ENCODE data around the gene ZMYM1. TPM values are rescaled to one million over a fixed set of nuclear protein-coding genes. Genes with fewer than 3 reads are reported as not detected.
A peak's percentile ranks its signal among the peaks of the same experiment; 100 is the strongest.
"Not testable (repeated sequence)": the region's sequence is repeated elsewhere in the genome, so short reads cannot be mapped to it uniquely, and the experiment has no call there.

ZMYM1 gene
- total RNA-seq, 1 donor from 2014 or later, result 11.5 TPM

- DNase-seq (ENCODE audit: low read depth), result no peak
Observed at GRCh38 chr1:35073265-35073811, 5.8 kb upstream of the ZMYM1 start.

GRCh38 chr1:35076426-35076825 lies 2.8 kb upstream of the ZMYM1 start:
- DNase-seq (ENCODE audit: low read depth), result not testable (repeated sequence)

GRCh38 chr1:35080171-35080854 lies 1.1 kb downstream of the ZMYM1 start:
- peak; percentile 9 for DNase-seq (ENCODE audit: low read depth)

GRCh38 chr1:35085421-35085820 lies 6.2 kb downstream of the ZMYM1 start:
- DNase-seq (ENCODE audit: low read depth), result peak; percentile 90

GRCh38 chr1:35097224-35097623 lies 18.0 kb downstream of the ZMYM1 start:
- no peak for DNase-seq (ENCODE audit: low read depth)

- no peak for DNase-seq (ENCODE audit: low read depth)
Observed at GRCh38 chr1:35111106-35111505, 31.9 kb downstream of the ZMYM1 start.

- no peak for DNase-seq (ENCODE audit: low read depth)
Observed at GRCh38 chr1:35112668-35113067, 33.5 kb downstream of the ZMYM1 start.

- no peak for DNase-seq (ENCODE audit: low read depth)
Observed at GRCh38 chr1:35115459-35116383, 36.5 kb downstream of the ZMYM1 start.

- DNase-seq (ENCODE audit: low read depth), result no peak
Observed at GRCh38 chr1:35120458-35121133, 41.4 kb downstream of the ZMYM1 start.

GRCh38 chr1:35122311-35122710 lies 43.1 kb downstream of the ZMYM1 start:
- DNase-seq (ENCODE audit: low read depth), result no peak

GRCh38 chr1:35126546-35126945 lies 47.4 kb downstream of the ZMYM1 start:
- no peak for DNase-seq (ENCODE audit: low read depth)

- DNase-seq (ENCODE audit: low read depth), result no peak
Observed at GRCh38 chr1:35129080-35129479, 49.9 kb downstream of the ZMYM1 start.

GRCh38 chr1:35136780-35137179 lies 57.6 kb downstream of the ZMYM1 start:
- no peak for DNase-seq (ENCODE audit: low read depth)

- DNase-seq (ENCODE audit: low read depth), result not testable (repeated sequence)
Observed at GRCh38 chr1:35137590-35137989, 58.4 kb downstream of the ZMYM1 start.

- DNase-seq (ENCODE audit: low read depth), result not testable (repeated sequence)
Observed at GRCh38 chr1:35142294-35142693, 63.1 kb downstream of the ZMYM1 start.

GRCh38 chr1:35142728-35143127 lies 63.5 kb downstream of the ZMYM1 start:
- DNase-seq (ENCODE audit: low read depth), result not testable (repeated sequence)

- DNase-seq (ENCODE audit: low read depth), result no peak
Observed at GRCh38 chr1:35143737-35144508, 64.7 kb downstream of the ZMYM1 start.

GRCh38 chr1:35145892-35146549 lies 66.8 kb downstream of the ZMYM1 start:
- DNase-seq (ENCODE audit: low read depth), result peak; percentile 5

GRCh38 chr1:35151220-35151619 lies 72.0 kb downstream of the ZMYM1 start:
- DNase-seq (ENCODE audit: low read depth), result no peak

- no peak for DNase-seq (ENCODE audit: low read depth)
Observed at GRCh38 chr1:35164893-35165292, 85.7 kb downstream of the ZMYM1 start.

Data from myocyte (in vitro differentiated cells).